ENCODE results near the gene DPYSL3.

DPYSL3 gene

GRCh38 chr5:147472664-147473475 is 37.0 kb downstream of the DPYSL3 start:
- no peak for DNase-seq (ENCODE audit: low read depth)

DNA sequence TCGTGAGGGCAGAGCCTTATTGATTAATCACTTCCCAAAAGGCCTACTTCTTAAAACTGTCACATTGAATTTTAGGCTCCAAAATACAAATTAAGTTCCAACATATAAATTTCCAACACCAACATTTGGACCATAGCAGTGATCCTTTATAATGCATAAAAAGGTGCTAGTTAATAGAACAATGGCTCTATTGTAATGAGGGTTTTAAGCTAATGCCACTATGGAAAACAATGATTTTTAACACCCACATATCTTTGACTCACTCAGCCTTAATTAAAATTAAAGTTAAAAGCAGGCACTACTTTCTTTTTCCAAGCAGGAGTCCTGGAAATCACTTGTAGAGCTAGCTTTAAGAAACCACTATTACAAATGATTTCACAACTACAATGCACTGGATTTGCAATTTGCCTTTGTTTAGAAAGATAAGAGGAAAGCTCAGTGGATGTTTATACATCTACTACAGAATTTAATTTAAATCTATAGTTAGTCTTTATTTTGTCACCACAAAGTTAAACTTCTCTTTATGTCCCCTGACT is 41.8 kb downstream of the DPYSL3 start:
- no peak for DNase-seq (ENCODE audit: low read depth)

DNA sequence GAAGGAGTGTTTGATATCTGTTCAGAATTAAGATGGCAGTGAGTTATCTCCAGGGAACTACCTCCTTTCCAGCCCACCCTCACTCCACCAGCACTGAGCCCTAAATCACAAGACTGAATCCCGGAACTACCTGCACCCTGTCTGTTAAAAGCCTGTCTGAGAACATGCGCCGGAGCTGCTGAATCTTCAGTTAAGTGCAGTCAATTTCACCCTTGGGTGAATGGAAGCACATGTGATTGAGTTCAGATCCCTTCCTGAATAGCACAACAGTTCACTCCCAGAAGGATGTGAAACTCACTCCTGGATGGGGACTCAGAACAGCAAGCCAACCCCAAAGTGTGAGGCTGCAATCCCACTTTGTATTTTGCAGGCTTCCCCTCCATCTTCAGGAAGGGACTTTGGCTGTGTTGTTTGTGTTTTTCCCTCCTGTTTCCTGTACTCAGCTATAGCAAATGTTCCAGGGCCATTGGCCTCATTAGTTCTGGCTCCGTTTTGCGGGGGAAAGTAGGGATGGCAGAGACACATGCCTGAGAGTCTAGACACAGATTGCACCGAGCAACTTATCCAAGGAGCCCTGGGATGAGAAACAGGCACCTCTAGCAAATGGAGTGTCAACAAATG is 43.4 kb downstream of the DPYSL3 start:
- DNase-seq (ENCODE audit: low read depth) = no peak

GRCh38 chr5:147465747-147466146 is 44.1 kb downstream of the DPYSL3 start:
- no peak for DNase-seq (ENCODE audit: low read depth)

DNA sequence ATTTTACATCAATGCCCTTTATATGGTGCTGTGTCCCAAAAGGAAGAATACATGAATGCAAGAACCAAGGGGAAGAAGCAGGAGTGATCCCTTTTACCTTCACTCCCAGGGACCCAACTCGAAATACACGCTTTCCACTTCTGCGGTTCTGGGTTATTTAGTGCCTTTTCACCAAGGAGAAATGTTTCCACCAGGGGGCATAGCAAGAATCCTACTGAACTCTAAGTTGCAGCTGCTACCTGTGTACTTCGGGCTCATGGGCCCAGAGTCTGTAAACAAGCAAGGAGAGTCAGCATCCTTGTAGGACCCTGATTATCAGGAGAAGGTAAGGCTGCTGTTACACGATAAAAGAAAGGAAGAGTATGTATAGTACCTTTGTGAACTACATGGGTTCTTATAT is 45.7 kb downstream of the DPYSL3 start:
- DNase-seq (ENCODE audit: low read depth) = no peak

- no peak for DNase-seq (ENCODE audit: low read depth)
Observed at GRCh38 chr5:147461915-147462314, 48.0 kb downstream of the DPYSL3 start.

DNA sequence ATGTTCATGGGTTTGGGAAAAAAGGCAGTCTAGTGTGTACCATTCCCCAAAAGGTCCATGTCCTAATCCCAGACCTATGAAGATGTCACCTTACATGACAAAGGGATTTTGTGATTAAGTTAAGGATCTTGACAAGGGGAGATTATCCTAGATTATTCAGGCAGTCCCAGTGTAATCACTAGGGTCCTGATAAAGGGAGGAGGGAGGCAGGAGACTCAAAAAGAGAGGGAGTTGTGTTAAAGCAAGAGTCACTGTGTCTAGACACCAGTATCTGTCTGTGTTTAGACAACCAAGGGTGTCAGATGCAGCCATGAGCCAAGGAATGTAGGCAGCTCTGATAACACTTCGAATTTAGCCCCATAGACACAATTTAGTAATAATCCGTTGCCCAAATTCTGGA is 49.5 kb downstream of the DPYSL3 start:
- no peak for DNase-seq (ENCODE audit: low read depth)

GRCh38 chr5:147458581-147458980 is 51.3 kb downstream of the DPYSL3 start:
- no peak for DNase-seq (ENCODE audit: low read depth)

DNA sequence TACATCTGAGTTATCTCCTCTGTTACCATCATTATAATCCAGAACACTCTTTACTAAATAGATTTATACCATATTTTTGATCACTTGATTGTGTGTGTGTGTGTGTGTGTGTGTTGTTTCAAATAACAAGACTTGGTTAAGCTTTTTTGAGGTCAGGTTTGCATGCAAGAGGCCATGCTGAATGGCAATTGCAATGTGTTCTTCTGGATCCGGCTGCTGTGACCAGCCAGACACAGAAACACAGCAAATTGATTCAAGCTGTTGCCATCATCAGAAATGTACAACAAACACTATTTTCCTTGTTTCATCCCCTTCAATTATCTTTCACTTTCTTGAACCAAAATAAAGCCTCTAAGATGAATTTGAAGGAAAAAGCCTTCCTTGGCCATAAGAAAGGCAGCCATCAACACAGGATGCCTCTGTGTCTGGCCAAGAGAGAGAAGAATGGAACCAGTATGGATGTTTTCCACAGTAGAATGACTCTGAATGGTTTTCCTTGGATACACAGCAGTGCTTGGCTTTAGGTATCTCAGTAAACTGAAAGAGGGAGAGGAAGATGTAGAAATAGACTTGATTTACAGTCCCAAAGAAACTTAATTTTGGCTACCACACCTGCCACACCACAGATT is 53.9 kb downstream of the DPYSL3 start:
- DNase-seq (ENCODE audit: low read depth) = peak; percentile 71

GRCh38 chr5:147454996-147455677 is 54.7 kb downstream of the DPYSL3 start:
- peak; percentile 98 for DNase-seq (ENCODE audit: low read depth)

GRCh38 chr5:147453875-147454814 is 55.7 kb downstream of the DPYSL3 start:
- peak; percentile 87 for DNase-seq (ENCODE audit: low read depth)

DNA sequence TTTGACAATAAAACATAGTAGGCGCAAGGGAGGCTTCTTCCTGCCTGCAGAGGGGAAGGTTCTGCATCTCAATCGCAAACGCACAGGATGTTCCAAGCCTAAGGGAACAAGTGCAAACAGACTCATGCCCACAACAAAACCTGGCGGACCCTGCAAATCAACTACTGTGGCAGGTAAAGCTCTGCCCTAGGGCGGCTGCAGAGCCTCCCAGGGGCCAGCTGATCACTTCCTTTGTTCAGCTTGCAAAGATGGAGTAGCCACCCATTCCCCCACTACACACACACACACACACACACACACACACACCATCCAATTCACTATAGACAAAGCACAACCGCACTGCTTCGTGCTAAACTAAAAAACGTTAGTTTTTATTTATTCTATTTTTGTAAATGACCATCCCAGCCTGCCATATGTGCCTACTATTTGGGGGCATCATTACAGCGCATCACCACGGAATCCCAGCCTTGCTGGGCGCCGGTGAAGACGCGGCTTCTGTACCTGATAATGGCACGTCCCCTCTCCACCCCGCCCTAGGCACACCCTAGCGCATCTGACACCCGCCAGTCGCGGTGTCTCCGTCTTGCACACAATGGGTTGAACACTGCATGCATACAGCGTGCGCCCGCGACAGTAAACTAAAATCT is 57.6 kb downstream of the DPYSL3 start:
- DNase-seq (ENCODE audit: low read depth) = no peak

DNA sequence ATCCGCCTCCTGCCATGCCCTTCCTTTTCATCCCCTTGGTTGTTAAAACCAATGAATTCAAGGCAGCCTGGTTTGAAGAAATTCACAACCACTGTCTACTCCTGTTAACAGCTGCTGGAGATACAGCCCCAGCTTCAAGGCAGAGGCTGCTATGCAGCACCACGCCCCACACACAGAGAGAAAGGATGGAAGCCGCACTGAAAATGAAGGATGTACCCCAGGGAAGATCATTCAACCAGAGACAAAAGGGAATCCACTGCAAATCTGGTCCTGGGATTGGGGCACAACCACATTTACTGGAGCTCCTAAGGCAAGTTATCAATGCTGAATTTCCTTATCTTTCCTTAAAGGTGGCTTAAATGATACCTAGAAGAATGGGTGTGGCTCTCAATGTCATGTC is 58.7 kb downstream of the DPYSL3 start:
- DNase-seq (ENCODE audit: low read depth) = no peak

GRCh38 chr5:147450606-147451005 is 59.3 kb downstream of the DPYSL3 start:
- no peak for DNase-seq (ENCODE audit: low read depth)

DNA sequence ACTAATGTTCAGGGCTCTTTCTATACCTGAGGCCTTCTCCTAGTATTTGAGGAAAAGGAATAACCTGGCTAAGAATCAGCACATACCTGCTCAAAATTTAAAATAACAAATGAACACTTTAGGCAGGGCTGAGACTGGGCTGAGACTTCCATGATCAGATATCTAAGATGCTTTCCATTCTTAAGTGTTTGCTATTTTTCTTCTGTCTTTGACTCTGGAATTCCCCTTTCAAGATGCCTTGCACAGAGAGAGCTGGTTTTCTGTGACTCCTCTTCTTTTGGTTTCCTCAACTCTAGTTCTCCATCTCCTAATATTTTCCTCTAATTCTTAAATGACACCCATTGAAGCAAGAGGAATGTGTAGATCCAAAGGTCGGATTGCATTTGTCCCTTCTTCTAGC is 61.1 kb downstream of the DPYSL3 start:
- no peak for DNase-seq (ENCODE audit: low read depth)

- peak; percentile 40 for DNase-seq (ENCODE audit: low read depth)
Observed at GRCh38 chr5:147446523-147446922, 63.3 kb downstream of the DPYSL3 start.

DNA sequence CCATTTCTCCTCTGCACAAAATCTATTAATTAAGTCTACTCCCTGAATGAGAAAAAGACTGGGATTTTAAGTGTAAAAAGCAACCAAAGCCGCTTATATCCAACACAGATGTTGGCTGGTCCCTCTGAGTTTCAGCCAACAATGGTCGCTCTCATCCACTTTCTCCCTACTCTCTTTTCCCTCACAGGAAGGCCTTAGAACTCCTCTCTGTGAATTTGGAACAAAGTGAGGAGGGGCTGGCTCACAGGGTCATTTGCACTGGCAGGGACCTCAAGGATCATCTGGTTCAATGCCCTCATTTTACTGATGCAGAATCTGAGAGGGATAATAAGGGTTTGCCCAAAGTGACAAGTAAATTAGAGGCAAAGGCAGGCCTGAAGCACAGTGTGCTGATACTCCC is 64.0 kb downstream of the DPYSL3 start:
- no peak for DNase-seq (ENCODE audit: low read depth)

DNA sequence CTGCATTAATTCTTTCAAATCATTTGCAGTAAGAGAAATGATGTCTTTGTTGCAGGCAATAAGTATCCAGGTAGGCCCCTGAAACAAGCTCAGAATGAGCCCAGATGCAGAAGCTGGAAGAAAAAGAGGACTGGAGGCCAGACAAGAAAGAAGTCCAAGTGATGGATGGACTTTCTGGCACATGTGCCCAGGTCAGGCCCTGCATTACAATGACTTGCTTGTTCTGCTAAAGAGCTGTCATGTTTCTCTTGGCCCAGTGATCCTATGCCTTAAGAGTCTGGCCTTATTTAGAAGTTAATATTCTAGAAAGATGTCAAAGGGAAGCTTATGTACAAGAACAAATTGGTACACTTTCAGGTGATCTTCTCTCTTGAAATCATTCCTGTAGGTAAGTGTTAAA is 64.8 kb downstream of the DPYSL3 start:
- DNase-seq (ENCODE audit: low read depth) = no peak

DNA sequence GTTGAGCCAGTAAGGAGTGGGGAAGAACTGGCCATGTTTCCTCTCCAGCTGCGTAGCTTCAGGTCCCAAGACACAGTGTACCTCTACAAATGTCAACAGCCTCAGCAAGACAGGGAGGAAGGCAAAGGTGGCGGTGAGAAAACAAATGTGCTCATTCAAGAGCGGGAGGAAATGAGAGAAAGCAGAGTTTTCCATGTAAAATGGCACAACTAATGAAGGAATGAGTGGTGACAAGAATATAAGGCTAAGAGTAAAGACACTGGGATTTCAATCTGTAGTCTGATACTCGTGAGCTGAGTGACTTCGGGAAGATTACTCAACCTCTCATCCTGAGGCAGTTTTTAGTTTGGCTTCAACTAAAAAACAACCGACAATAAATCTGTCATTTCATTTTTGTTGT is 67.6 kb downstream of the DPYSL3 start:
- no peak for DNase-seq (ENCODE audit: low read depth)

DNA sequence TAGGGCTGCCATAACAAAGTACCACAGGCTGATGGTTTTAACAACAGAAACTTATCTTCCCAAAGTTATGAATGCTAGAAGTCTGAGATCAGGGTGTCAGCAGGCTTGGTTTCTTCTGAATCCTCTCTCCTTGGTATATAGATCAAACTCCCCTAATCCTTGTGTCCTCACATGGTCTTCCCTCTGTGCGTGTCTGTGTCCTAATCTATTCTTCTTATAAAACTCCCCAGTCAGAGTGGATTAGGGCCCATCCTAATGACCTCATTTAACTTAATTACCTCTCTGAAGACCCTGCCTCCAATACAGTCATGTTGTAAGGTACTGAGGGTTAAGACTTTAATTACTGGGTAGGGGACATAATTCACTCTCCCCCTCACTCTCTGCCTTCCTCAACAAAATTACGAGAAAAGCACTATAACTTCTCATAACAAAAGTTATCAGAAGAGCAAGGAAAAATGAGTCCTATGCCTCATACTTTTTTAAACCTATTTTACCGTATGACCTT is 68.6 kb downstream of the DPYSL3 start:
- no peak for DNase-seq (ENCODE audit: low read depth)

GRCh38 chr5:147439254-147439653 is 70.6 kb downstream of the DPYSL3 start:
- no peak for DNase-seq (ENCODE audit: low read depth)
